T-cell (primary cell): ENCODE results near the gene CYP46A1. TPM values are rescaled to one million over a fixed set of nuclear protein-coding genes. Genes with fewer than 3 reads are reported as not detected.

Experiments used
- ATAC-seq, 4 experiments: fragments of 200-7000 bp in 3 of 4; fragments of 150-1000 bp in 1 of 4; cut with Tn5 transposase; replicated peaks in 1 of 4; 1 replicate in 3 of 4; 2 replicates in 1 of 4; pipeline ENCODE4 v1.10.0; 2021; ENCODE audit warnings: moderate library complexity in 3 of 4, mild to moderate bottlenecking in 2 of 4, moderate number of reproducible peaks in 1 of 4
- CTCF ChIA-PET, 2 donors: fragments of 300-600 bp; sonication (Branson Sonifier 250); formaldehyde crosslinking; loops; one replicate each; lab custom pipeline; 2022; ENCODE audit warnings: antibody characterized with exemption in 2 of 2; lab: Charles Lee
- POLR2A ChIA-PET, 2 donors: fragments of 300-600 bp; sonication (Branson Sonifier 250); formaldehyde crosslinking; loops; one replicate each; lab custom pipeline; 2022; ENCODE audit warnings: antibody characterized with exemption in 2 of 2; lab: Charles Lee
- DNase-seq, 35 experiments: peaks; one replicate each; pipeline versions ENCODE4 v3.0.0 to v3.0.0-alpha.2; 2013 to 2023
- H3K27ac ChIP-seq: one replicate; pipeline ENCODE4 v1.5.1; 2013; ENCODE audit warnings: low read length
- H3K27me3 ChIP-seq, 2 experiments: replicated peaks in 1 of 2; 1 replicate in 1 of 2; 2 replicates in 1 of 2; pipeline versions ENCODE4 v1.6.1 to v1.7.0; 2013; ENCODE audit warnings: low read length in 1 of 2, mixed read lengths in 1 of 2; ENCODE audit not compliant: control insufficient read depth in 2 of 2, insufficient read depth in 2 of 2; ENCODE audit errors: extremely low read depth in 1 of 2
- H3K36me3 ChIP-seq, 2 donors: 1 replicate in 1 of 2; 2 replicates in 1 of 2; pipeline versions ENCODE4 v1.6.1 to v1.7.0; 2013; ENCODE audit warnings: low read length in 1 of 2; ENCODE audit not compliant: control insufficient read depth in 2 of 2, insufficient read depth in 1 of 2; ENCODE audit errors: extremely low read depth in 1 of 2
- H3K4me1 ChIP-seq, 2 experiments: 1 replicate in 1 of 2; 2 replicates in 1 of 2; pipeline versions ENCODE4 v1.6.1 to v1.7.0; 2013; ENCODE audit warnings: low read length in 2 of 2, mixed read lengths in 1 of 2; ENCODE audit not compliant: insufficient read depth in 2 of 2, control insufficient read depth in 1 of 2; ENCODE audit errors: extremely low read depth in 1 of 2
- H3K4me3 ChIP-seq, 2 donors: 1 replicate in 1 of 2; 2 replicates in 1 of 2; pipeline versions ENCODE4 v1.5.1 to v1.7.0; 2013; ENCODE audit warnings: mild to moderate bottlenecking in 2 of 2, low read length in 1 of 2, moderate library complexity in 1 of 2; ENCODE audit not compliant: control insufficient read depth in 1 of 2; ENCODE audit errors: extremely low read depth in 1 of 2
- H3K9me3 ChIP-seq: 2 replicates; pipeline ENCODE4 v1.7.0; 2013
- H3K27ac Mint-ChIP-seq, 2 donors: one replicate each; pipeline ENCODE4 v1.8.0; 2020 to 2021; ENCODE audit warnings: mild to moderate bottlenecking in 2 of 2, mixed read lengths in 2 of 2
- H3K27me3 Mint-ChIP-seq, 2 donors: one replicate each; pipeline ENCODE4 v1.8.0; 2021 to 2022; ENCODE audit warnings: mixed read lengths in 2 of 2
- H3K36me3 Mint-ChIP-seq: one replicate; pipeline ENCODE4 v1.8.0; 2021; ENCODE audit warnings: mixed read lengths
- H3K4me1 Mint-ChIP-seq, 3 donors: one replicate each; pipeline ENCODE4 v1.8.0; 2020 to 2022; ENCODE audit warnings: mixed read lengths in 3 of 3, mild to moderate bottlenecking in 1 of 3
- H3K4me3 Mint-ChIP-seq, 3 donors: one replicate each; pipeline ENCODE4 v1.8.0; 2020 to 2022; ENCODE audit warnings: mild to moderate bottlenecking in 3 of 3, mixed read lengths in 3 of 3, moderate library complexity in 3 of 3
- H3K9me3 Mint-ChIP-seq, 3 donors: one replicate each; pipeline ENCODE4 v1.8.0; 2020 to 2022; ENCODE audit warnings: mixed read lengths in 3 of 3
- WGBS: methylation state at CpG from one replicate; pipeline ENCODE4 v1.1.5; 2013; ENCODE audit warnings: missing lambda C conversion rate; ENCODE audit not compliant: insufficient coverage; 5-methylcytosine and 5-hydroxymethylcytosine counted together
- total RNA-seq, 35 experiments: library from RNA in 6 of 35; stranded (reverse) in 6 of 35; fragments of 120-200 nt in 1 of 35; gene quantifications; one replicate each; pipeline versions ENCODE4 v1.2.1 to v1.2.4 and lab custom pipeline; 2013 to 2026

CYP46A1 gene
- total RNA-seq, 5 donors from 2014 or later (not counting 1 experiment from before 2014, with no cell fraction given): 0.10 to 0.51 (median 0.39) TPM

DNA sequence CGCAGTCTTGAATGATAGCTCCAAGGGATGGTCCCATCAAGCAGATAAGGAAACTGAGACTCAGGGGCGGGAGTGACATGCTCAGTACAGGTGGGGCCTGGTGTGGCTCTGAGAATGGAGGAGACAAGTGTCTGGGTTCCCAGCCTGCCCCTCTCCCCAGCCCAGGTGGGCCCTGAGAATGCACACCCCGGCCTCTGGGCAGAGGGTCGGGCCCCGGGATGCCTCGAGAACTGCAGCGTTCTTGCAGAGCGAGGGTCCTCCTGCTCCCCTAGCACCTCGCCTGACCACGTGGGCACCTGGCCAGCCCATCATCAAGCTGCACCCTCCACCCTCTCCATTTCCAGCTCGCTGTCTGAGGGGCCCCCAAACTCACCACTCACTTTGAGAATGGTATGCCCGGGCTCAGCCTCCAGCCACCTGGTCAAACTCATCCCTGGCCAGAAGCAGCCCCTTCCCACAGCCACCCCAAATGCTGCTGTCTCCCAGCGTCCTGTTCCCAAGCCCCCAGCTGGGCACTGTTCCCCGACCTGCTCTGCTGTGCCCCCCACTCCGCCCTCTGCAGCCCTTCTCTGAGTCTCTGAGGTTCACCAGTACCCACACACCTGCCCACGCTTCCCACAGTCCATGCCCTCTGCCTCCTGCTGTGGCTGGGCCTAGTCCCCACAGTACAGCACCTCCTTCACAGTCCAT, 44.3 kb downstream of the CYP46A1 start:
- no peak overlapping the region for H3K4me3 Mint-ChIP-seq

DNA sequence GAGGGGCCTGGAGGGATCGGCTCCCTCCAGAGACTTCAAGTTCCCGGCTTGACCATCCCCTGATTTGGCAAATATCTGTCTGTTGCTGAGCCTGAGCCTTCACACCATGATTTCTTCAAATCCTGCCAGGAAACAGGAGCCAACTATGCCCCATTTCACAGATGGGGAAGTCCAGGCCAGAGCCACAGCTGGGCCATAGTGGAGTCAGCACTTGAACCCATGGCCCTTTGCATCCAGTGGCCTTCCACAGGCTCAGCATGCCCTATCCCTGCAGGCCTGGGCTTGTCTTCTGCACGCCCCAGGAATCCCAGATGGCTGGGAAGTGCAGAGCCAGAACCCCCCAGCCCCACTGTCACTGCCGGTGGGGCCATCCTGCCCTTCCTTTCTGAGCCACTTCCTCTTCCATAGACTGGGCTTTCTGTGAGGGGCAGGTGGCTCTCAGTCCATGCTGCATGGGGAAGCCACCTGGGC, 44.9 kb downstream of the CYP46A1 start:
- peaks cover 0 to 2% (median 0%) of the 10 kb centered on the region in 3 donors for H3K4me1 Mint-ChIP-seq
- 70% methylated on average over 3 of the region's 4 CpGs for WGBS
- POLR2A ChIA-PET: no interaction called here
- no peak overlapping the region for H3K27ac Mint-ChIP-seq
- CTCF ChIA-PET: no interaction called here
- DNase-seq (peak in 2 of 35 experiments; percentile 1 to 14), ATAC-seq (no peak)
- H3K9me3 Mint-ChIP-seq: no peaks in the 10 kb centered on the region
- peaks cover 32 to 63% of the 10 kb centered on the region in 2 donors for H3K27me3 Mint-ChIP-seq
- Histone ChIP-seq H3K36me3 (no peaks in the 10 kb centered on the region), H3K4me1 (peaks cover 0 to 4% of the 10 kb centered on the region in 2 experiments), H3K27ac (no peak overlapping the region), H3K9me3 (no peaks in the 10 kb centered on the region), H3K4me3 (no peak overlapping the region), H3K27me3 (peaks cover 2 to 93% of the 10 kb centered on the region in 2 experiments)
- no peak overlapping the region for H3K4me3 Mint-ChIP-seq
- H3K36me3 Mint-ChIP-seq: no peaks in the 10 kb centered on the region

More for the DNA sequence above, 44.3 kb downstream of the CYP46A1 start:
- peaks cover 0 to 2% (median 0%) of the 10 kb centered on the region in 3 donors for H3K4me1 Mint-ChIP-seq
- ChIA-PET POLR2A (no interaction called here), CTCF (no interaction called here)
- 65% methylated on average over 15 of the region's 16 CpGs for WGBS
- H3K36me3 Mint-ChIP-seq: no peaks in the 10 kb centered on the region
- ATAC-seq (no peak), DNase-seq (peak in 1 of 35 experiments; percentile 14)
- peaks cover 2 to 87% of the 10 kb centered on the region in 2 experiments for H3K27me3 ChIP-seq
- peaks cover 0 to 4% of the 10 kb centered on the region in 2 experiments for H3K4me1 ChIP-seq
- H3K27ac Mint-ChIP-seq: no peak overlapping the region
- no peaks in the 10 kb centered on the region for H3K9me3 Mint-ChIP-seq
- H3K27me3 Mint-ChIP-seq: peaks cover 33 to 63% of the 10 kb centered on the region in 2 donors
- H3K36me3 ChIP-seq: no peaks in the 10 kb centered on the region
- H3K4me3 ChIP-seq: no peak overlapping the region
- H3K9me3 ChIP-seq: no peaks in the 10 kb centered on the region
- no peak overlapping the region for H3K27ac ChIP-seq

DNA sequence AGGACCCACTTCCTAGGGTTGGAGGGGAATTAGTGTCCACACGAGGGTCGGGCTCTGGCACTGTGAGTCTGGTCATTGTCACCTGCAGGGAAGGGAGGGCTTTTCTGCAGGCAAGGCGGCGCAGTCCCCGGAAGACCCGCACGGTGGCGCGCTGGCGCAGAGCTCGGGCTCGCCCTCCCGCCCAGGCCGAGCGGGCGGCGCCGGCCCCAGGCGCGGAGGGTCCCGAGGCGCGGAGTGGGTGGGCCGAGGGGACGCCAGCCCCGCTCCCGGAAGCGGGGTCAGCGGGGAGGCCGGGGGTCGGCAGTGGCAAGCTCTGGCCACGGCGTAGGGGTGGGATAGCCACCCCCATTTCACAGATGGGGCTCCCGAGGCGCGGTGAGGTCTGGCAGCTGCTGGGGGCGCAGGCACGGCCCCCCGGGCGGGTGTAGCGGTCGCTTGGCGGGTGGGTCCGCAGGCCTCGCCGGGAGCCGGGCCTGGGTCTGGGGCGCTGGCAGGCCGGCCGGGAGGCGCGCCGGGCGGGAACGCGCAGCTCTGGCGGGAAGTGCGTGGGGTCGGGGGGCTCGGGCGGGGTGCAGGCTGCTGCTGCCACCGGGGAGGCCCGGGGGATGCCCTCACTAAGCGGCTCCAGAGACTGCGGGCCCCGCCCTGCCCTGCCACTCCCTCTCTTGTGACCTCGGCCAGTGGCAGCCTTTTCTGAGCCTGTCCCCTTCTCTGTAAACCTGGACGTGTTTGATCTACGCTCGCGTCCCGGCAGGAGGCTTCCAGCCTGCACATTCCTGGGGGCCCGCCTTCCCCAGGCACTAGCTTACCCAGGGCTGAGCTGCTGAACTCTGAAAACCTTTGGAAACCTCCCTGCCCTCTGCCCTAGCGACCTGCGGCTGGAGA, 46.1 kb downstream of the CYP46A1 start:
- Mint-ChIP-seq H3K9me3 (no peaks in the 10 kb centered on the region), H3K27me3 (peaks cover 26 to 61% of the 10 kb centered on the region in 2 donors), H3K4me1 (peaks cover 0 to 2% (median 0%) of the 10 kb centered on the region in 3 donors), H3K4me3 (peak overlapping the region in 2 of 3 donors; percentile 39 to 58), H3K27ac (no peak overlapping the region), H3K36me3 (no peaks in the 10 kb centered on the region)
- POLR2A ChIA-PET: no interaction called here
- Histone ChIP-seq H3K4me1 (peaks cover 0 to 4% of the 10 kb centered on the region in 2 experiments), H3K4me3 (peak overlapping the region in 1 of 2 donors; percentile 10), H3K27ac (no peak overlapping the region), H3K9me3 (no peaks in the 10 kb centered on the region), H3K27me3 (peaks cover 2 to 95% of the 10 kb centered on the region in 2 experiments), H3K36me3 (no peaks in the 10 kb centered on the region)
- CTCF ChIA-PET: interaction anchor here (0.6 to 1.5 kb wide), 5 partner anchors 84 to 158 kb away, joined by 3 to 9 read pairs (median 4); no protein-coding TSS in a partner anchor
- peak; percentile 72 to 84 (median 80) for ATAC-seq
- peak in 33 of 35 experiments; percentile 14 to 73 (median 52) for DNase-seq
- 8% methylated on average over 73 of the region's 75 CpGs for WGBS

DNA sequence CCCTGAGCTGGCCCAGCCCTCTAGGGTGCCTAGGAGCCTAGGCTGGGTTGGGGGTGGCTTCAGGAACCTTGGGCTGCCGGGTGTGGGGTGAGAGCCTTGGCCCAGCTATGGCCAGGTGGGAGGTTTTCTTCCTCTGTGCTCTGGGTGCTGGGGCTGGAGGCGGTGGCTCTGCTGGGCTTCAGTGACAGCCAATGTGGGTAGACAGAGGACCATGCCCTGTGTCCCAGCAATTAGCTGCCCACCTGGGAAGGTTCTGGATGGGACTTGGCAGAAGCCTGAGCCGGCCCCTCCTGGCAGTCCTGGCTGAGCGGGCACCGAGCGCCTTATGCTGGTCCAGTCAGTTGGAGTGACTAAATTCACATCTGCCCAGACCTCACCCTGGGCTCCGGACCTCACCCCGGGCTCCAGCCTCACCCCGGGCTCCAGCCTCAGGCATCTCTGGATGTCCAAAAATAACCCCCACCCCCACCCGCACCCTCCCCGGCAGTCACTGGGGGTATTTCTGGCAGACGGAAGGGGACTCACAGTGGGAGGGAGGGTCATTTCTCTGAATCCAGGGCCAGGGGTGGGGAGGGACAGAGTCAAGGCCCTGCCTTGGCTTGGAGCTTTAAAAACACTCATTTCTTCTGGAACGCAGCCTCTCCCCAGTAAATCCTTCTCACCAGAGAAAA, 46.9 kb downstream of the CYP46A1 start:
- Histone ChIP-seq H3K27me3 (peaks cover 2 to 95% of the 10 kb centered on the region in 2 experiments), H3K4me1 (peaks cover 0 to 4% of the 10 kb centered on the region in 2 experiments), H3K27ac (no peak overlapping the region), H3K4me3 (no peak overlapping the region), H3K9me3 (no peaks in the 10 kb centered on the region), H3K36me3 (no peaks in the 10 kb centered on the region)
- ChIA-PET POLR2A (no interaction called here), CTCF (interaction anchor here (0.7 to 1.5 kb wide), 3 partner anchors 50 to 157 kb away, joined by 3 to 5 read pairs (median 4); no protein-coding TSS in a partner anchor)
- 80% methylated on average over 5 of the region's 13 CpGs for WGBS
- Mint-ChIP-seq H3K36me3 (no peaks in the 10 kb centered on the region), H3K4me1 (peaks cover 0 to 2% (median 0%) of the 10 kb centered on the region in 3 donors), H3K4me3 (peak overlapping the region in 2 of 3 donors; percentile 39 to 58), H3K27me3 (peaks cover 27 to 62% of the 10 kb centered on the region in 2 donors), H3K9me3 (no peaks in the 10 kb centered on the region), H3K27ac (no peak overlapping the region)
- ATAC-seq (no peak), DNase-seq (no peak)

DNA sequence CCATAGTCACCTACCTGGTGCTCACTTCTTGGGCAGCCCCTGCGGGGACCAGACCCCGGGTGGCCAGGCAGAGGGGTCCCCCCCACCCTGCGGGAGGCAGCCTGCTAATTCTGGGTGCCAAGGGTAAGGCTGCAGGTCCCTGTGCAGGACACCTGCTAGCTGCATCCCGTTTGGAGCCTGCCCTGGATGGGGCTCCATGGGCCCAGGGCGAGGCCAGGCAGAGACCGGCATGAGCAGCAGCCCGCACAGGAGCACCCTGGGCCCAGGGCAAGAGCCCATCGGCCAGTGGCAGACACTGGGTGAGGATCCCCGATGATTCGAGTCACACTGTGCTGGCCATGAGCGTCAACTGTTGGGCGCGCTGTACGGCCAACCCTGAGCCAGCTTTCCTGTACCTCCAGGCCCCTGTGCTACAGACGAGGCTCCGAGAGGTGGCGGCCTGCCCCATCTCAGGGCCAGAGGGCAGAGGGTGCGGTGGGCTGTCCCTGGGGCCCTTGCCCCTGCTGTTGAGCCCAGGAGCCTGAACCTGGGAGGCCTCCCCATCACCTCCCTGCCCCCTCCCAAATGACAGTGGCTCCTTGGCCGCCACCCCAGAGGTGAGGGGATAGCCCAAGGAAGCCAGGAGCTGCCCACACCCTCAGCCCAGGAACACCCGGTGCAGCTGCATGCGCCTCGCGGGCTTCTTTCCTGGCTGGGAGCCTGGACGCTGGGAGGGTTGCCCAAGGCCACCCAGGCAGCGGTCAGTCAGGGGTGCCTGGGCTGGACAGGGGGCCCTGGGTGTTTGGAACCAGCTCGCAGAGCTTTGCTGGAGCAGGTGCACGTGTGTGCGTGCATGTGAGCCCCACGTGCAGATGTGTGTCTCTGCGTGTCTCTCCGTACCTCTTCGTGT, 47.7 kb downstream of the CYP46A1 start:
- H3K4me3 Mint-ChIP-seq: no peak overlapping the region
- H3K27me3 Mint-ChIP-seq: peaks cover 29 to 62% of the 10 kb centered on the region in 2 donors
- CTCF ChIA-PET: interaction anchor here in 1 of 2 donors (0.7 kb wide), 1 partner anchor 51 kb away, joined by 5 read pairs; no protein-coding TSS in a partner anchor

More for the DNA sequence above, 47.7 kb downstream of the CYP46A1 start:
- Histone ChIP-seq H3K9me3 (no peaks in the 10 kb centered on the region), H3K4me3 (no peak overlapping the region), H3K27ac (no peak overlapping the region), H3K36me3 (no peaks in the 10 kb centered on the region), H3K4me1 (peaks cover 0 to 4% of the 10 kb centered on the region in 2 experiments), H3K27me3 (peaks cover 2 to 96% of the 10 kb centered on the region in 2 experiments)
- peaks cover 0 to 2% (median 0%) of the 10 kb centered on the region in 3 donors for H3K4me1 Mint-ChIP-seq
- ATAC-seq: no peak
- H3K9me3 Mint-ChIP-seq: no peaks in the 10 kb centered on the region
- POLR2A ChIA-PET: no interaction called here
- DNase-seq: peak in 1 of 35 experiments; percentile 2
- no peak overlapping the region for H3K27ac Mint-ChIP-seq
- WGBS: 83% methylated on average over 30 of the region's 32 CpGs
- no peaks in the 10 kb centered on the region for H3K36me3 Mint-ChIP-seq
